Muscle of leg (tissue), 11 donors: ENCODE results near the gene RNF114. TPM values are rescaled to one million over a fixed set of nuclear protein-coding genes. Genes with fewer than 3 reads are reported as not detected.

ENCODE experiments used
- DNase-seq: peaks from one replicate; pipeline ENCODE4 v3.0.0; 2013
- H3K27ac ChIP-seq: one replicate; pipeline ENCODE4 v1.5.1; 2013; ENCODE audit warnings: mild to moderate bottlenecking, low read length, control low read depth
- H3K27me3 ChIP-seq: one replicate; pipeline ENCODE4 v1.6.1; 2013; ENCODE audit warnings: low read length; ENCODE audit not compliant: control insufficient read depth, insufficient read depth
- H3K36me3 ChIP-seq: one replicate; pipeline ENCODE4 v1.6.1; 2013; ENCODE audit warnings: low read length; ENCODE audit not compliant: control insufficient read depth, insufficient read depth
- H3K4me1 ChIP-seq: one replicate; pipeline ENCODE4 v1.6.1; 2013; ENCODE audit warnings: low read length; ENCODE audit not compliant: control insufficient read depth, insufficient read depth
- H3K4me3 ChIP-seq: one replicate; pipeline ENCODE4 v1.5.1; 2013; ENCODE audit warnings: low read length, control low read depth
- H3K9me3 ChIP-seq: replicated peaks from 2 replicates; pipeline ENCODE4 v1.6.1; 2013; ENCODE audit warnings: low read depth, low read length; ENCODE audit not compliant: control insufficient read depth
- WGBS: methylation state at CpG from one replicate; pipeline ENCODE4 v1.1.5; 2013; ENCODE audit warnings: missing lambda C conversion rate; ENCODE audit not compliant: insufficient coverage; 5-methylcytosine and 5-hydroxymethylcytosine counted together
- polyA plus RNA-seq, 8 donors: library from polyadenylated mRNA; unstranded; fragments of 120-200 nt; gene quantifications; one replicate each; pipeline versions ENCODE4 v1.2.1 to v1.2.3, GENCODE V29; 2013; ENCODE audit warnings: inconsistent platforms in 1 of 8, low replicate concordance in 1 of 8; ENCODE audit not compliant: insufficient read length in 8 of 8, insufficient read depth in 1 of 8
- total RNA-seq: library from RNA; stranded (reverse); fragments of 120-200 nt; gene quantifications from one replicate; pipeline ENCODE4 v1.2.4, GENCODE V29; 2013

The RNF114 gene
- total and polyA plus RNA-seq, 9 donors: 31.7 to 49.8 (median 40.3) TPM

- WGBS: 5% methylated on average over 17 of the region's 37 CpGs
- Histone ChIP-seq H3K27ac (no peak overlapping the region), H3K9me3 (no peaks in the 10 kb centered on the region), H3K27me3 (peaks cover 2% of the 10 kb centered on the region), H3K4me3 (peak overlapping the region; percentile 32), H3K4me1 (peaks cover 35% of the 10 kb centered on the region), H3K36me3 (no peaks in the 10 kb centered on the region)
- DNase-seq: peak; percentile 56
Measured at GRCh38 chr20:49979030-49979832, 43.0 kb downstream of the RNF114 start.

- peaks cover 4% of the 10 kb centered on the region for H3K36me3 ChIP-seq
- H3K27ac ChIP-seq: no peak overlapping the region
- DNase-seq: no peak
- no peak overlapping the region for H3K4me3 ChIP-seq
- 70% methylated on average over 5 of the region's 11 CpGs for WGBS
- no peaks in the 10 kb centered on the region for H3K9me3 ChIP-seq
- peaks cover 45% of the 10 kb centered on the region for H3K4me1 ChIP-seq
- H3K27me3 ChIP-seq: peaks cover 2% of the 10 kb centered on the region
Measured at GRCh38 chr20:49980140-49981008, 44.2 kb downstream of the RNF114 start.

GRCh38 chr20:49981218-49982071 lies 45.2 kb downstream of the RNF114 start:
- H3K27ac ChIP-seq: no peak overlapping the region
- WGBS: 59% methylated on average over 12 of the region's 23 CpGs
- peaks cover 8% of the 10 kb centered on the region for H3K36me3 ChIP-seq
- no peak for DNase-seq
- H3K4me1 ChIP-seq: peaks cover 56% of the 10 kb centered on the region
- H3K9me3 ChIP-seq: no peaks in the 10 kb centered on the region
- H3K27me3 ChIP-seq: peaks cover 2% of the 10 kb centered on the region
- H3K4me3 ChIP-seq: no peak overlapping the region

GRCh38 chr20:49982072-49982345 lies 45.8 kb downstream of the RNF114 start:
- no peak for DNase-seq
- 23% methylated on average over 12 of the region's 12 CpGs for WGBS

DNA sequence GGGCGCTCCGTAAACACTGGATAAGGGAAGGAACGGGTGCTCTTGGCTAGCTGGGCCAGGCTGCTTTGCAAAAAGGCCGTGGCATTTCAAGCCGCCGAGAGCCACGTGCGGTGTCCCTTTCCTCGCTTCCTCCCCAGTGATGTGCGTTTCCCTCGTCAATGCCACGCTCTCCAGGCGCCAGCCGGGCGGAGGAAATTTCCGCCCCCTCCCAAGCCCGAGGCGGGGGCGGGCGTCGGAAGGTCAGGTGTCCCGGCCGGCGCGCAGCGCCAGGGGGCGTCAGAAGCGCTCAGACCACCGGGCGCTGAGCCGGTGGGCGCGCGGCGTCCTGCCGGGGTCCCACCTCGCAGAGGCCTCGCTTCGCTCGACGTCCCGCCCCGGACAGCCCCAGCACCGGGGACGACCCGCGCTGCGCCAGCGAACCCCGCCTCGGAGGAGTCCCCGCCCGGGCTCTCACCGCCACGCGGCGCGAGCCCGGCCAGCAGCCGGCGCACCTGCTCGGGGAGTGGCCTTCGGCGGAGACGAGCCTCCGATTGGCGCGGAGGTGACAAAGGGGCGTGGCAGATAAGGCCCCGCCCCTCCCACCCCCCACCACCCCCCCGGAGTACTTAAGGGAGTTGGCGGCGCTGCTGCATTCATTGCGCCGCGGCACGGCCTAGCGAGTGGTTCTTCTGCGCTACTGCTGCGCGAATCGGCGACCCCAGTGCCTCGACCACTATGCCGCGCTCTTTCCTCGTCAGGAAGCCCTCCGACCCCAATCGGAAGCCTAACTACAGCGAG lies 46.3 kb downstream of the RNF114 start, which contains the start of gene SNAI1:
Gene SNAI1, plus strand, starts transcription at position 635 of the 777 bp plus-strand sequence. Its CDS starts 80 bp downstream, at position 715.
- peak; percentile 94 for DNase-seq
- no peaks in the 10 kb centered on the region for H3K9me3 ChIP-seq
- H3K27me3 ChIP-seq: peaks cover 2% of the 10 kb centered on the region
- H3K4me1 ChIP-seq: peaks cover 67% of the 10 kb centered on the region
- peak within 1 kb of the TSS; percentile 87 for H3K4me3 ChIP-seq
- WGBS: 1% methylated on average over 59 of the region's 90 CpGs
- H3K36me3 ChIP-seq: peaks cover 10% of the 10 kb centered on the region
- H3K27ac ChIP-seq: peak within 1 kb of the TSS; percentile 47

More at GRCh38 chr20:49982072-49982345, 45.8 kb downstream of the RNF114 start:
- Histone ChIP-seq H3K9me3 (no peaks in the 10 kb centered on the region), H3K27me3 (peaks cover 2% of the 10 kb centered on the region), H3K4me3 (peak overlapping the region; percentile 16), H3K4me1 (peaks cover 62% of the 10 kb centered on the region), H3K27ac (peak overlapping the region; percentile 4), H3K36me3 (peaks cover 8% of the 10 kb centered on the region)

- Histone ChIP-seq H3K36me3 (peaks cover 18% of the 10 kb centered on the region), H3K27ac (peak overlapping the region; percentile 47), H3K4me1 (peaks cover 74% of the 10 kb centered on the region), H3K4me3 (peak overlapping the region; percentile 87), H3K27me3 (peaks cover 2% of the 10 kb centered on the region), H3K9me3 (no peaks in the 10 kb centered on the region)
- 12% methylated on average over 20 of the region's 24 CpGs for WGBS
- DNase-seq: no peak
Measured at GRCh38 chr20:49983123-49983847, 47.1 kb downstream of the RNF114 start.

DNA sequence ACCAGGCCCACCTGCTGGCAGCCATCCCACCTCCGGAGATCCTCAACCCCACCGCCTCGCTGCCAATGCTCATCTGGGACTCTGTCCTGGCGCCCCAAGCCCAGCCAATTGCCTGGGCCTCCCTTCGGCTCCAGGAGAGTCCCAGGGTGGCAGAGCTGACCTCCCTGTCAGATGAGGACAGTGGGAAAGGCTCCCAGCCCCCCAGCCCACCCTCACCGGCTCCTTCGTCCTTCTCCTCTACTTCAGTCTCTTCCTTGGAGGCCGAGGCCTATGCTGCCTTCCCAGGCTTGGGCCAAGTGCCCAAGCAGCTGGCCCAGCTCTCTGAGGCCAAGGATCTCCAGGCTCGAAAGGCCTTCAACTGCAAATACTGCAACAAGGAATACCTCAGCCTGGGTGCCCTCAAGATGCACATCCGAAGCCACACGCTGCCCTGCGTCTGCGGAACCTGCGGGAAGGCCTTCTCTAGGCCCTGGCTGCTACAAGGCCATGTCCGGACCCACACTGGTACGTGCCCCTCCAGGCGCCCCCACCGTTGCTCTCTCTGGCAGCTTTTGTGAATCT lies 47.7 kb downstream of the RNF114 start:
- Histone ChIP-seq H3K27ac (peak overlapping the region; percentile 38), H3K27me3 (peaks cover 2% of the 10 kb centered on the region), H3K4me1 (peaks cover 80% of the 10 kb centered on the region), H3K36me3 (peaks cover 20% of the 10 kb centered on the region), H3K4me3 (peak overlapping the region; percentile 87), H3K9me3 (no peaks in the 10 kb centered on the region)
- DNase-seq: peak; percentile 70
- WGBS: 38% methylated on average over 18 of the region's 18 CpGs

GRCh38 chr20:49984426-49985153 lies 48.4 kb downstream of the RNF114 start:
- Histone ChIP-seq H3K4me3 (peak overlapping the region; percentile 87), H3K9me3 (no peaks in the 10 kb centered on the region), H3K27ac (no peak overlapping the region), H3K27me3 (peaks cover 2% of the 10 kb centered on the region), H3K36me3 (peaks cover 20% of the 10 kb centered on the region), H3K4me1 (peaks cover 83% of the 10 kb centered on the region)
- WGBS: 41% methylated on average over 7 of the region's 13 CpGs
- DNase-seq: no peak
